K562 (cell line): Measurements from ENCODE around the gene NT5DC2. TPM values are rescaled to one million over a fixed set of nuclear protein-coding genes. Genes with fewer than 3 reads are reported as not detected.

ENCODE experiments used
- ATAC-seq: fragments of 200-7000 bp; cut with Tn5 transposase; 3 replicates; pipeline ENCODE4 v1.9.1; 2020; ENCODE audit warnings: moderate library complexity
- BruUV-seq: library from RNA; stranded (reverse); fragments of 400-500 nt; replicated peaks from 2 replicates; lab custom pipeline; 2021; lab: Mats Ljungman, UMichigan
- CTCF ChIA-PET: fragments of 300-600 bp; formaldehyde crosslinking; extraction: SDS; loops from one replicate; lab custom pipeline; 2021; ENCODE audit warnings: low intra/inter-chr PET ratio; lab: Yijun Ruan, JAX
- POLR2A ChIA-PET: fragments of 300-600, 350-650 bp; sonication (Branson Sonifier 250); formaldehyde crosslinking; extraction: SDS; loops from one replicate; lab custom pipeline; 2021; ENCODE audit warnings: antibody characterized with exemption, inconsistent platforms; lab: Yijun Ruan, JAX
- DNase-seq, 4 experiments: peaks; one replicate each; pipeline versions ENCODE4 v3.0.0 to v3.0.0-alpha.2; 2011 to 2018; ENCODE audit warnings: low spot score in 3 of 4, mixed read lengths in 3 of 4; ENCODE audit errors: extremely low read depth in 1 of 4
- FAIRE-seq: peaks from 2 replicates; lab custom pipeline; 2011; peaks lifted over from hg19 to GRCh38; lab: Jason Lieb, UNC
- H2AFZ ChIP-seq: 2 replicates; pipeline ENCODE4 v1.6.0; 2011; ENCODE audit warnings: low read depth, low read length, control low read depth, inconsistent platforms
- H3K27ac ChIP-seq: fragments of 200-600 bp; 3 replicates; pipeline ENCODE4 v1.8.0; 2011; ENCODE audit warnings: low read depth, mild to moderate bottlenecking, control low read depth, inconsistent platforms, low read length, moderate library complexity, mixed read lengths; ENCODE audit errors: extremely low read depth
- H3K27me3 ChIP-seq, 2 experiments: fragments of 300-600 bp in 1 of 2; 2 replicates in 1 of 2; 3 replicates in 1 of 2; pipeline versions ENCODE4 v1.6.0 to v1.8.0; 2011; ENCODE audit warnings: inconsistent platforms in 2 of 2, low read length in 2 of 2, mild to moderate bottlenecking in 1 of 2, mixed read lengths in 1 of 2, moderate library complexity in 1 of 2; ENCODE audit not compliant: control insufficient read depth in 2 of 2, insufficient read depth in 2 of 2
- H3K36me3 ChIP-seq: fragments of 300-600 bp; 3 replicates; pipeline ENCODE4 v1.8.0; 2011; ENCODE audit warnings: mild to moderate bottlenecking, low read length, inconsistent platforms; ENCODE audit not compliant: control insufficient read depth, insufficient read depth
- H3K4me1 ChIP-seq, 2 experiments: fragments of 200-600 bp in 1 of 2; replicated peaks in 1 of 2; 2 replicates in 1 of 2; 3 replicates in 1 of 2; pipeline versions ENCODE4 v1.5.1 to v1.8.0; 2011; ENCODE audit warnings: inconsistent platforms in 2 of 2, low read length in 2 of 2, mild to moderate bottlenecking in 1 of 2, mixed read lengths in 1 of 2, moderate library complexity in 1 of 2; ENCODE audit not compliant: control insufficient read depth in 2 of 2, insufficient read depth in 2 of 2
- H3K4me2 ChIP-seq: 2 replicates; pipeline ENCODE4 v1.6.1; 2011; ENCODE audit warnings: low read length, control low read depth, inconsistent platforms, mixed read lengths; ENCODE audit not compliant: insufficient read depth
- H3K4me3 ChIP-seq: fragments of 200-600 bp; sonication (generic), shearing (Covaris generic); 2 replicates; pipeline ENCODE4 v1.5.1; 2016; ENCODE audit warnings: control low read depth, inconsistent platforms
- H3K79me2 ChIP-seq: fragments of 200-600 bp; 3 replicates; pipeline ENCODE4 v1.8.0; 2011; ENCODE audit warnings: low read length, inconsistent platforms; ENCODE audit not compliant: control insufficient read depth, insufficient read depth
- H3K9ac ChIP-seq, 2 experiments: 2 replicates each; pipeline versions ENCODE4 v1.6.0 to v1.6.1; 2011; ENCODE audit warnings: low read depth in 2 of 2, low read length in 2 of 2, control low read depth in 1 of 2, inconsistent platforms in 1 of 2, mild to moderate bottlenecking in 1 of 2, mixed read lengths in 1 of 2; ENCODE audit not compliant: insufficient read depth in 1 of 2
- H3K9me1 ChIP-seq: one replicate; pipeline ENCODE4 v1.6.0; 2011; ENCODE audit warnings: inconsistent platforms, mild to moderate bottlenecking, low read length, moderate library complexity; ENCODE audit not compliant: control insufficient read depth, insufficient read depth
- H3K9me3 ChIP-seq: replicated peaks from 2 replicates; pipeline ENCODE4 v1.5.1; 2011; ENCODE audit warnings: low read depth, low read length, inconsistent platforms; ENCODE audit not compliant: control insufficient read depth, insufficient read depth
- H4K20me1 ChIP-seq: replicated peaks from 2 replicates; pipeline ENCODE4 v1.6.1; 2011; ENCODE audit warnings: low read length, inconsistent platforms, mixed read lengths; ENCODE audit not compliant: control insufficient read depth, insufficient read depth
- CBX1 ChIP-seq: sonication (generic); IDR thresholded peaks from 2 replicates; pipeline ENCODE4 v1.6.1; 2016; ENCODE audit warnings: antibody characterized with exemption, low read depth, mild to moderate bottlenecking
- CBX3 ChIP-seq, 2 experiments: IDR thresholded peaks; 1 replicate in 1 of 2; 2 replicates in 1 of 2; pipeline ENCODE4 v1.6.1; 2012; ENCODE audit warnings: inconsistent platforms in 2 of 2, low read length in 2 of 2, borderline replicate concordance in 1 of 2, control low read depth in 1 of 2
- HNRNPLL ChIP-seq: fragments of 200-400 bp; formaldehyde crosslinking; IDR thresholded peaks from 2 replicates; pipeline ENCODE4 v1.6.1; 2017; ENCODE audit warnings: low read length, low read depth, mild to moderate bottlenecking; ENCODE audit not compliant: poor library complexity, severe bottlenecking
- NELFE ChIP-seq: IDR thresholded peaks from 2 replicates; pipeline ENCODE4 v1.6.1; 2011; ENCODE audit warnings: mild to moderate bottlenecking; ENCODE audit not compliant: insufficient read depth, insufficient read length
- SIN3A ChIP-seq, 2 experiments: fragments of 150-350 bp in 1 of 2; IDR thresholded peaks; 2 replicates each; pipeline ENCODE4 v1.6.1; 2011 to 2016; ENCODE audit warnings: borderline replicate concordance in 2 of 2, low read depth in 2 of 2, low read length in 2 of 2, mild to moderate bottlenecking in 2 of 2, moderate library complexity in 2 of 2; ENCODE audit not compliant: control insufficient read depth in 1 of 2
- SMARCB1 ChIP-seq: IDR thresholded peaks from 2 replicates; pipeline ENCODE4 v1.6.1; 2011; ENCODE audit warnings: improper control_type of control experiment, low read depth; ENCODE audit not compliant: insufficient read length
- STAT6 ChIP-seq: sonication (generic); formaldehyde crosslinking; IDR thresholded peaks from 2 replicates; pipeline ENCODE4 v1.8.1; 2023; ENCODE audit warnings: mild to moderate bottlenecking, missing genetic modification reagents
- TCF7L2 ChIP-seq: fragments of 150-350 bp; IDR thresholded peaks from 2 replicates; pipeline ENCODE4 v1.6.1; 2016; ENCODE audit warnings: low read depth, mild to moderate bottlenecking, low read length, moderate library complexity
- ZNF197 ChIP-seq: fragments of 200-800 bp; sonication (Bioruptor generic); IDR thresholded peaks from 2 replicates; pipeline ENCODE4 v1.6.1; 2016; ENCODE audit warnings: low read depth, missing genetic modification characterization, missing compliant biosample characterization
- WGBS: fragments of 100-300 bp; shearing (Covaris generic); methylation state at CpG from one replicate; pipeline ENCODE4 v1.1.6; 2016; ENCODE audit warnings: low coverage, mixed read lengths; ENCODE audit not compliant: insufficient coverage; ENCODE audit errors: missing lambda C conversion rate; 5-methylcytosine and 5-hydroxymethylcytosine counted together
- in situ Hi-C: fragments of 300-500 bp; cut with MboI; formaldehyde crosslinking; loops from 4 replicates; pipeline ENCODE4 v1.15.0; 2018; ENCODE audit warnings: inconsistent platforms, mixed read lengths
- intact Hi-C: fragments of 100-400 bp; cut with micrococcal nuclease; formaldehyde crosslinking; loops from 2 replicates; pipeline ENCODE4 v1.14.2; 2022
- polyA plus RNA-seq, 8 experiments: library from polyadenylated mRNA; depleted of rRNA in 4 of 8; stranded (reverse) in 5 of 8; unstranded in 3 of 8; fragments of >200 nt; fragmentation: Nextera tagmentation in 2 of 8; fragmentation: Illumina TruSeq in 1 of 8; extraction: Ambion mirVana in 2 of 8; extraction: Trizol in 1 of 8; gene quantifications; 2 replicates each; pipeline versions ENCODE4 v1.2.1 to v1.2.3, GENCODE V29; 2011 to 2014; ENCODE audit warnings: inconsistent platforms in 1 of 8, missing spikeins in 1 of 8
- total RNA-seq, 7 experiments: library from RNA; depleted of rRNA in 6 of 7; stranded (reverse); fragments of >200 nt in 6 of 7; fragmentation: Illumina TruSeq in 2 of 7; extraction: Trizol in 2 of 7; gene quantifications; 2 replicates each; pipeline versions ENCODE4 v1.2.1 to v1.2.3, GENCODE V29; 2011 to 2021; ENCODE audit warnings: low replicate concordance in 1 of 7

Gene NT5DC2
- total and polyA plus RNA-seq, 9 of the 15 experiments (the other 6 are each of a cell fraction or from before 2014, with no cell fraction given): 25.6 to 168 (median 122) TPM

- Histone ChIP-seq H3K9me1 (no peaks in the 10 kb centered on the region), H3K27me3 (no peaks in the 10 kb centered on the region), H4K20me1 (no peaks in the 10 kb centered on the region; the same call in 1 of the 2 replicates), H3K27ac (no peak overlapping the region), H3K4me3 (no peak overlapping the region), H3K9ac (no peak overlapping the region), H3K36me3 (peaks cover 60% of the 10 kb centered on the region; the same call in 2 of the 3 replicates), H2AFZ (no peak overlapping the region), H3K9me3 (no peaks in the 10 kb centered on the region), H3K4me1 (peaks cover 0 to 16% of the 10 kb centered on the region in 2 experiments; a peak in 1 of 5 replicates), H3K4me2 (no peak overlapping the region), H3K79me2 (no peaks in the 10 kb centered on the region)
- CTCF ChIA-PET: no interaction called here
- ATAC-seq: no peak
- in situ Hi-C loops (no loop called here), intact Hi-C loops (no loop called here)
- FAIRE-seq: no peak
- 88% methylated on average over 3 of the region's 3 CpGs for WGBS
- no peak for DNase-seq
- no TSS peak for BruUV-seq
- no peak for TF ChIP-seq SIN3A (IDR thresholded peaks at IDR 0.05; ENCODE audit: borderline replicate concordance in 2 of 2, control insufficient read depth in 1 of 2, low read depth in 2 of 2, low read length in 2 of 2)
- TF ChIP-seq HNRNPLL: no peak
- no peak for TF ChIP-seq SMARCB1
- TF ChIP-seq ZNF197: no peak
- TF ChIP-seq STAT6 (CRISPR knock-in tag): no peak
- no peak for TF ChIP-seq TCF7L2
- no peak for TF ChIP-seq CBX1
- no peak for TF ChIP-seq CBX3 (IDR thresholded peaks at IDR 0.05; ENCODE audit: borderline replicate concordance in 1 of 2, low read length in 2 of 2)
- no peak for TF ChIP-seq NELFE
- POLR2A ChIA-PET: interaction anchor here (0.5 to 1.4 kb wide), 3 partner anchors 30 to 301 kb away, joined by 3 to 7 read pairs (median 3); no protein-coding TSS in a partner anchor
Measured at GRCh38 chr3:52488746-52489145, 44.9 kb downstream of the NT5DC2 start.
